Measurements from ENCODE around the gene SVBP.

DNA sequence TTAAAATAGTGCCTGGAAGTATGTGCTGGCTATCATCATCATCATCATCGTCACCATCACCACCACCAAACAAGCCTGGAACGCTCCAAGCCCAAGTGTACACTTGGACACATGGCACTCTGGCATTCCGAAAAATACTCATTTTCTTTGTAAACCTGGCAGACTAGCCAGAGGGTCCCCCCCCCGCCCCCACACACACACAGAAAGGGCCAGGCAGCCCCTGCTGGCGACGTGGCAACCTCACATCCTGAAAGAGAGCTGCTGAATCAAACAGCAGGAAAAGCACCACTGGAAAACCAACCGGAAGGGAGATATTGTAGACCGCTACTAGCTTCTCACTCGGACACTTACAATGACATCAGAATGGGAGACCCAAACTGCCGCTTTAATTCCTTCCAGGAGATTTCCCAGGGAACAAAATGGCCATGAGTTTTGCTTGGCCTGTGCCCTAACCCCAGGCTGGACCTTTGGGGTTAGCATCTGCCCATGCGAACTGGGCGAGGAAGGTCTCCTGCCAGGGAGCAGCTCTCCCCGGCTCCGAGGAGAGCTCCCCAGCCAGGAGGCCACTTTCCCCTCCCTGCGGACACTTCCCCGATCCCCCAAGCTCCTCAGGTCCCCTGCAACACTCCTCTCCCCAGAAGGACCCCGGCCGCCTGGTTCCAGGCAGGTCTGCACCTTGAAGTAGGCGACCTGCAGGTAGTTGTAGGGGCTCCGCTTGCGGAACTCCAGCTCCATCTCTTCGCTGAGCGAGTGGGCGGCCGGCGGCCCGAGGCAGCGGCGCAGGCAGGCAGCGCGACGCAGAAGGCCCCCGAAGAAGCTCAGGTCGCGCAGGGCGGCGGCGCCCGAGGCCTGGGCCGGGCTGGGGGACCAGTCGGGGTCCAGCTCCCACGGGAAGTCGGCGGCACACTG lies 51.1 kb downstream of the SVBP start:
- TF ChIP-seq POLR2AphosphoS5 (IDR thresholded peaks at IDR 0.05) (no peak), CTCF (IDR thresholded peaks at IDR 0.05) (peak in 2 of 4 experiments; percentile 35 to 39), POLR2A (IDR thresholded peaks at IDR 0.05) (no peak)
